ENCODE measurements around the gene AHI1. TPM values are rescaled to one million over a fixed set of nuclear protein-coding genes. Genes with fewer than 3 reads are reported as not detected.

The AHI1 gene
- total RNA-seq, 2 experiments from 2014 or later, result 21.1 to 27.5 TPM

DNA sequence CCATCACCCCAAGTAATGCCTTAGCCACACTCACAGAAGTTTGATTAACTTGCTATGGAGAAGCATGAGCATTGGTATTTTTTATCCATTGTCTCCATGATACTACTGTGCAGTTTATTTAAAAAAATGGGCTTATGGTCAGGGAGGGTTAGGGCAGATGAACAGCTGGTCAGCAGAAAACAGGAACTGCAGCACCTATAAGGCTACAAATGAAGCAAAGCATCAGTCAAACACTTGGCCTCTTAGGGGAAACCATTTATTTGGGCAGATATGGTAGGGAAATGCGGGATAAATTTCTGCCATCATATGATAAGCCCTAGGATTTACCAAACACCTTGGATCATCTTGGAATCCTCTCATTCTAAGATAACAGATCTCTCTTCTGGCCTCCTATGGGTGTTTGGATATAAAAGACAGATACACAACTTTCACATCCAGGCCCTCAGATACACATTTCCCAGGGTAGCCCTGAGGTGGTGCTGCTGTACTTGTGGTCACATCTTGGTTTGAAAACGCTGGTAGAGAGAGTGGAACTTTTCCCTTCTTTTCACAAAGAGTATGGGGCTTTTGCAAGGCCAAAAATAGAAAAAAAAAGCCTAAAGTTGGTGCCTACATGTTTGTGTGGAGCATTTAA is 42.8 kb upstream of the AHI1 start:
- no peaks in the 10 kb centered on the region for H3K9me3 ChIP-seq (ENCODE audit: control insufficient read depth in 1 of 2, insufficient read depth in 1 of 2, low read length in 2 of 2)
- no peaks in the 10 kb centered on the region for H3K36me3 ChIP-seq (ENCODE audit: insufficient read depth, low read length)
- H3K27ac Mint-ChIP-seq, result no peak overlapping the region
- no peak for TF ChIP-seq CTCF (IDR thresholded peaks at IDR 0.05)
- intact Hi-C loops (cut with DNase I, micrococcal nuclease), result no loop called here
- no peaks in the 10 kb centered on the region for H3K27me3 ChIP-seq (ENCODE audit: control insufficient read depth in 1 of 2, insufficient read depth in 2 of 2, low read length in 2 of 2)
- H3K36me3 Mint-ChIP-seq (ENCODE audit: low read depth), result no peaks in the 10 kb centered on the region
- H3K4me1 Mint-ChIP-seq (ENCODE audit: low read depth), result peaks cover 6% of the 10 kb centered on the region
- H3K27ac ChIP-seq (ENCODE audit: low read depth in 1 of 2, low read length in 2 of 2), result no peak overlapping the region
- no peaks in the 10 kb centered on the region for H3K9me3 Mint-ChIP-seq
- H3K4me3 Mint-ChIP-seq, result no peak overlapping the region
- no peaks in the 10 kb centered on the region for H3K27me3 Mint-ChIP-seq
- peaks cover 5% of the 10 kb centered on the region for H3K4me1 ChIP-seq (ENCODE audit: insufficient read depth, low read length)
- no peak for DNase-seq
- POLR2A ChIA-PET, result no interaction called here
- CTCF ChIA-PET, result no interaction called here
- no peak for ATAC-seq (ENCODE audit: poor library complexity)
- no peak overlapping the region for H3K4me3 ChIP-seq (ENCODE audit: low read length)

DNA sequence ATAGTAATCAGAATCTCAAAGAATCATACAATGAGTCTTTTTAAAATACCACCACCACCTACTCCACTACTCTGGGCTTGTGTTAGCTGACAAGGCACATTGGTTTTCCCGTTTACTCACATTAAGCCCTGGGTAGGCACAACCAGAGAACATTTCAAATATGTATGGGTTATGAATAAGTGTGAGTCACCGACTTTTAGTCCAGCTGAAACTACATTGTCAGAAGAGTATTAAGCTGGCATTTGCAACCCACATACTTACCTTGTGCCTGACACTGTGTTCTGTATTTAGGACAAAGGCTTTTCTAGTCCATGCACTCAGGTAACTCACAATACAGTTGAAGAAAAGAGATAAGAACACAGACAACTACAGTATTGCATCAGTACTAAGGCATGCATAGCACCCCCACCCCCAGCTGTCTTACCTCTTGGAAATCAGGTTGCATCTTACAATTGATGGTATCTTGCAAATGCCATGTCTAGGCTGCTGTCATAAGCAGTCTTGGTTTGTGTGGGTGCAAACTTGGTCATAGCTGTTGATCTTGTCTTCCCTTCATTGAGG is 40.3 kb upstream of the AHI1 start:
- ChIA-PET POLR2A (no interaction called here), CTCF (no interaction called here)

GRCh38 chr6:135535989-135536414 is 38.5 kb upstream of the AHI1 start:
- peaks cover 5% of the 10 kb centered on the region for H3K4me1 ChIP-seq (ENCODE audit: insufficient read depth, low read length)
- intact Hi-C loops (cut with DNase I, micrococcal nuclease), result loop anchor here (1.0 to 5.0 kb wide), 4 partner anchors 84 to 690 kb away; no protein-coding TSS in a partner anchor
- H3K27ac ChIP-seq (ENCODE audit: low read depth in 1 of 2, low read length in 2 of 2), result no peak overlapping the region
- H3K27me3 ChIP-seq (ENCODE audit: control insufficient read depth in 1 of 2, insufficient read depth in 2 of 2, low read length in 2 of 2), result no peaks in the 10 kb centered on the region
- CTCF ChIA-PET, result interaction anchor here (0.7 to 2.4 kb wide), 8 partner anchors 9 to 705 kb away, joined by 3 to 26 read pairs (median 4); no protein-coding TSS in a partner anchor
- H3K9me3 ChIP-seq (ENCODE audit: control insufficient read depth in 1 of 2, insufficient read depth in 1 of 2, low read length in 2 of 2), result no peaks in the 10 kb centered on the region
- H3K4me1 Mint-ChIP-seq (ENCODE audit: low read depth), result peaks cover 6% of the 10 kb centered on the region
- no peaks in the 10 kb centered on the region for H3K36me3 Mint-ChIP-seq (ENCODE audit: low read depth)
- POLR2A ChIA-PET, result interaction anchor here (0.6 to 1.5 kb wide), 4 partner anchors 38 to 754 kb away, joined by 3 to 6 read pairs (median 4); partner anchors contain the start of gene AHI1
- H3K36me3 ChIP-seq (ENCODE audit: insufficient read depth, low read length), result no peaks in the 10 kb centered on the region
- H3K4me3 Mint-ChIP-seq, result peak overlapping the region; percentile 43
- H3K27me3 Mint-ChIP-seq, result no peaks in the 10 kb centered on the region
- H3K4me3 ChIP-seq (ENCODE audit: low read length), result no peak overlapping the region
- DNase-seq (peak in 3 of 14 experiments; percentile 46 to 60 (median 56)), ATAC-seq (ENCODE audit: poor library complexity) (peak; percentile 68)
- no peaks in the 10 kb centered on the region for H3K9me3 Mint-ChIP-seq
- peak; percentile 59 for TF ChIP-seq CTCF (IDR thresholded peaks at IDR 0.05)
- no peak overlapping the region for H3K27ac Mint-ChIP-seq

More for the DNA sequence above, 40.3 kb upstream of the AHI1 start:
- Histone ChIP-seq H3K36me3 (ENCODE audit: insufficient read depth, low read length) (no peaks in the 10 kb centered on the region), H3K27me3 (ENCODE audit: control insufficient read depth in 1 of 2, insufficient read depth in 2 of 2, low read length in 2 of 2) (no peaks in the 10 kb centered on the region), H3K4me1 (ENCODE audit: insufficient read depth, low read length) (peaks cover 5% of the 10 kb centered on the region), H3K9me3 (ENCODE audit: control insufficient read depth in 1 of 2, insufficient read depth in 1 of 2, low read length in 2 of 2) (no peaks in the 10 kb centered on the region), H3K27ac (ENCODE audit: low read depth in 1 of 2, low read length in 2 of 2) (no peak overlapping the region), H3K4me3 (ENCODE audit: low read length) (no peak overlapping the region)
- H3K4me1 Mint-ChIP-seq (ENCODE audit: low read depth), result peaks cover 6% of the 10 kb centered on the region
- H3K27ac Mint-ChIP-seq, result no peak overlapping the region
- H3K36me3 Mint-ChIP-seq (ENCODE audit: low read depth), result no peaks in the 10 kb centered on the region
- intact Hi-C loops (cut with DNase I, micrococcal nuclease), result loop anchor here (5.0 kb wide), 2 partner anchors 86 to 374 kb away; no protein-coding TSS in a partner anchor
- no peak overlapping the region for H3K4me3 Mint-ChIP-seq
- no peaks in the 10 kb centered on the region for H3K9me3 Mint-ChIP-seq
- ATAC-seq (ENCODE audit: poor library complexity), result peak; percentile 37
- DNase-seq, result peak in 4 of 14 experiments; percentile 0 to 39 (median 8)
- H3K27me3 Mint-ChIP-seq, result no peaks in the 10 kb centered on the region
- TF ChIP-seq CTCF (IDR thresholded peaks at IDR 0.05), result no peak

All from CD4-positive, alpha-beta T cell (primary cell).